Large intestine (tissue), 3 donors: ENCODE results near the gene RPH3AL. TPM values are rescaled to one million over a fixed set of nuclear protein-coding genes. Genes with fewer than 3 reads are reported as not detected.

Experiments
- DNase-seq, 2 donors: peaks; one replicate each; pipeline versions ENCODE4 v3.0.0 to v3.0.0-alpha.2; 2013
- H3K27ac ChIP-seq: one replicate; pipeline ENCODE4 v1.5.1; 2013; ENCODE audit warnings: low read length
- H3K27me3 ChIP-seq: 2 replicates; pipeline ENCODE4 v1.6.1; 2013; ENCODE audit warnings: low read length; ENCODE audit not compliant: control insufficient read depth, insufficient read depth
- H3K36me3 ChIP-seq: 2 replicates; pipeline ENCODE4 v1.6.1; 2013; ENCODE audit warnings: low read length; ENCODE audit not compliant: control insufficient read depth, insufficient read depth
- H3K4me1 ChIP-seq: one replicate; pipeline ENCODE4 v1.6.1; 2013; ENCODE audit warnings: low read length; ENCODE audit not compliant: control insufficient read depth, insufficient read depth
- H3K4me3 ChIP-seq: one replicate; pipeline ENCODE4 v1.5.1; 2013; ENCODE audit warnings: low read length
- H3K9me3 ChIP-seq: one replicate; pipeline ENCODE4 v1.6.1; 2013; ENCODE audit warnings: mild to moderate bottlenecking, low read depth, low read length, moderate library complexity; ENCODE audit not compliant: control insufficient read depth
- WGBS: methylation state at CpG from one replicate; pipeline ENCODE4 v1.1.5; 2013; ENCODE audit warnings: low lambda C conversion rate; ENCODE audit not compliant: insufficient coverage; 5-methylcytosine and 5-hydroxymethylcytosine counted together
- polyA plus RNA-seq: library from polyadenylated mRNA; unstranded; fragments of 120-200 nt; gene quantifications from one replicate; pipeline ENCODE4 v1.2.1, GENCODE V29; 2013

Gene RPH3AL
- polyA plus RNA-seq, 1 donor = 8.2 TPM

- H3K4me3 ChIP-seq = peak overlapping the region; percentile 25
- no peak for DNase-seq
Observed at GRCh38 chr17:351875-352420, 659 bp downstream of the RPH3AL start.

DNA sequence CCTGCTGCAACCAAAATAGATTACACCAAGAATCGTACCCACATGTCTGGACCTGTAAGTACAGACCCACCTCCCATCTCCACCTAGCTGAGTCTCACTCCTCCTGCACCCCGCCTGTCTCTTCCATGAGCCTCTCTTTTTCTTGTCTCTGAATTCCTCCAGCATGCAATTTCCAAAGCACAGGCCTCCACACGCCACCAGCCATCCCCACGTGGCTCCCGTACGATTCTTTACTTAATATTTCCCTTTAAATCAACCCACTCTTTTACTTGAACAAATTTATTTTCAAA is 1.2 kb downstream of the RPH3AL start:
- peak in 1 of 2 donors; percentile 24 for DNase-seq
- no peaks in the 10 kb centered on the region for H3K27me3 ChIP-seq
- 74% methylated on average over 5 of the region's 6 CpGs for WGBS
- H3K4me3 ChIP-seq = no peak overlapping the region
- H3K27ac ChIP-seq = peak overlapping the region; percentile 89
- H3K4me1 ChIP-seq = peaks cover 63% of the 10 kb centered on the region
- H3K9me3 ChIP-seq = no peaks in the 10 kb centered on the region
- H3K36me3 ChIP-seq = no peaks in the 10 kb centered on the region

More at GRCh38 chr17:351875-352420, 659 bp downstream of the RPH3AL start:
- peaks cover 4% of the 10 kb centered on the region for H3K9me3 ChIP-seq
- H3K36me3 ChIP-seq = no peaks in the 10 kb centered on the region
- H3K4me1 ChIP-seq = peaks cover 63% of the 10 kb centered on the region
- 20% methylated on average over 1 of the region's 19 CpGs for WGBS
- peak overlapping the region; percentile 89 for H3K27ac ChIP-seq
- no peaks in the 10 kb centered on the region for H3K27me3 ChIP-seq

DNA sequence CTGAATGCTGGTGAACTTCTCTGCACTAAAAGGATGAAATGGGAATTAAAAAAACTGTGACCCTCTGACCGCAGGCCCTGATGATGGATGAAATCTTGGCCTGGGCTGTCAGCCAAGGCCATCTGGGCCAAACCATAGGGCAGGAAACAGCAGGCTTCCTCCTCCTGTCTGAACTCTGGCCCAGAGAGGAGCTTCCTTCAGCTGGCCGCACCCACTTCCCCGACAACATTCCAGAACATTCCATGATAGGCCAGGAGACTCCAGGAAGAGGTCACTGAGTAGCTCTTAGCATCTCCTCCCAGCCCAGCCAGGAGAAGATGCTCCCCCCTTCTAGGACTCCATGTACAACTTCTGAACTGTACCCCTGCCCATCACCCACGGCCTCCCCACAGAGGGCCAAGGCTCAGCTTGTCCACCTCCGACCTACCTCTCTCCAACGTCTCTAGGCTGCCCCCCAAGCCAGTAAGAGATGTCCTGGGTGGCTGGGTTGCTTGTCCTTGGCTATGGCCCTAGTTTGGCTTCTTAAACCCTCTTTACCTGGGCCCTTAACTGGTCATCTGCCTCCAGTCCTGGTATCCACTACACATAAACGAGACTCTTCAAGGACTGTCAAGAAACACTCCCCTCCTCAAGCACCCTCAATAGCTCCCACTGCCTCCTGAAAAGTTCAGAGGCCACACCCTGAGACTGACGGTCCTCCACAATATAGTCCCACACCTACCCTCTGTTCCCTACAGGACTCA is 1.7 kb downstream of the RPH3AL start:
- H3K27ac ChIP-seq = peak overlapping the region; percentile 89
- peak; percentile 84 to 87 for DNase-seq
- H3K36me3 ChIP-seq = no peaks in the 10 kb centered on the region
- no CpG with 5 or more reads among the region's 8 CpGs for WGBS
- no peak overlapping the region for H3K4me3 ChIP-seq
- H3K4me1 ChIP-seq = peaks cover 63% of the 10 kb centered on the region
- no peaks in the 10 kb centered on the region for H3K27me3 ChIP-seq
- H3K9me3 ChIP-seq = no peaks in the 10 kb centered on the region

DNA sequence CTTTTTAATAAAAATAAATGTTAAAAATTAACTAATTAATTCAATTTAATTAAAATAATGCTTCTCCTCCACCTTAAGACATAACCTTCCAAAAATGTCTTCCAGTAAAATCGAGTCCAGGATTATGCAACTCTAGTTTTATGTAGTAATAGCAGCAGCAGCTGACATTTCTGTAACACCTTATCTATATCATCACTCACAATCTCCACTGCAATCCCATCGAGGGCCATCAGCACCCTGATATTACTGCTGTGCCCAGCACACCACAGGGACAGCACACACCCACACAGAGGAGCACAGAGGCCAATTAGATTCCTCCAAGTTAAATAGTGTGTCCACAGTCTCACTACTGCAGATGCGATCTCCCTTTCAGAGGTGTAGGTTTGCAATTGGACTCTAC is 2.9 kb downstream of the RPH3AL start:
- H3K27me3 ChIP-seq = no peaks in the 10 kb centered on the region
- peaks cover 62% of the 10 kb centered on the region for H3K4me1 ChIP-seq
- no peak overlapping the region for H3K4me3 ChIP-seq
- WGBS = no CpG with 5 or more reads among the region's 3 CpGs
- H3K36me3 ChIP-seq = no peaks in the 10 kb centered on the region
- no peak for DNase-seq
- H3K9me3 ChIP-seq = no peaks in the 10 kb centered on the region
- peak overlapping the region; percentile 89 for H3K27ac ChIP-seq

GRCh38 chr17:348692-349425 is 3.7 kb downstream of the RPH3AL start:
- Histone ChIP-seq H3K4me1 (peaks cover 54% of the 10 kb centered on the region), H3K9me3 (no peaks in the 10 kb centered on the region), H3K36me3 (no peaks in the 10 kb centered on the region), H3K4me3 (no peak overlapping the region), H3K27me3 (no peaks in the 10 kb centered on the region), H3K27ac (no peak overlapping the region)
- WGBS = no CpG with 5 or more reads among the region's 12 CpGs
- DNase-seq = peak in 1 of 2 donors; percentile 40

DNA sequence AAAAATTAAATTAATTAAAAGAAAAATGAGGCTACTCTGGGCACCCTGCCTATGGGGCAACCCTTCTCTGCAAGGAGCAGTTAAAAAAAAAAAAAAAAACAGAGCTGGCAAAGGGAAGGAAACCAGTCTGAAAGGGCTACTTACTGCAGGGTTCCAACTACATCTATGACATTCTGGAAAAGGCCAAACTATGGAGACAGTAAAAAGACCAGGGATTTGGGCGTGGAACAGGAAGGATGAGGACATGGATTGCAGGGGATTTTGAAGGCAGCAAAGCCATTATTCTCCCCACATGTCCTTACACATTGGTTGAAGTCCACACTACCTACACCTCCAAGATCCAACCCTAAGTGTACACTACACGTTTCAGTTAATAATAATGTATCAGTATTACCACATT is 4.6 kb downstream of the RPH3AL start:
- Histone ChIP-seq H3K36me3 (no peaks in the 10 kb centered on the region), H3K27me3 (no peaks in the 10 kb centered on the region), H3K4me3 (no peak overlapping the region), H3K4me1 (peaks cover 45% of the 10 kb centered on the region), H3K27ac (no peak overlapping the region), H3K9me3 (no peaks in the 10 kb centered on the region)
- DNase-seq = peak in 1 of 2 donors; percentile 30
- 100% methylated on average over 1 of the region's 2 CpGs for WGBS

GRCh38 chr17:347309-347899 is 5.2 kb downstream of the RPH3AL start:
- no peaks in the 10 kb centered on the region for H3K27me3 ChIP-seq
- no peak for DNase-seq
- peaks cover 39% of the 10 kb centered on the region for H3K4me1 ChIP-seq
- 84% methylated on average over 2 of the region's 5 CpGs for WGBS
- no peaks in the 10 kb centered on the region for H3K9me3 ChIP-seq
- no peak overlapping the region for H3K27ac ChIP-seq
- H3K36me3 ChIP-seq = no peaks in the 10 kb centered on the region
- no peak overlapping the region for H3K4me3 ChIP-seq

GRCh38 chr17:345992-346785 is 6.4 kb downstream of the RPH3AL start:
- Histone ChIP-seq H3K27ac (no peak overlapping the region), H3K27me3 (no peaks in the 10 kb centered on the region), H3K4me3 (no peak overlapping the region), H3K4me1 (peaks cover 27% of the 10 kb centered on the region), H3K36me3 (no peaks in the 10 kb centered on the region), H3K9me3 (no peaks in the 10 kb centered on the region)
- WGBS = 100% methylated on average over 1 of the region's 12 CpGs
- no peak for DNase-seq

- no CpG with 5 or more reads among the region's 5 CpGs for WGBS
Observed at GRCh38 chr17:345261-345660, 7.3 kb downstream of the RPH3AL start.

More at GRCh38 chr17:345261-345660, 7.3 kb downstream of the RPH3AL start:
- no peaks in the 10 kb centered on the region for H3K36me3 ChIP-seq
- H3K4me1 ChIP-seq = peaks cover 18% of the 10 kb centered on the region
- H3K27me3 ChIP-seq = no peaks in the 10 kb centered on the region
- no peaks in the 10 kb centered on the region for H3K9me3 ChIP-seq
- H3K27ac ChIP-seq = no peak overlapping the region
- no peak overlapping the region for H3K4me3 ChIP-seq
- DNase-seq = no peak
